K562 (cell line): ENCODE data around the gene NOXRED1. TPM values are rescaled to one million over a fixed set of nuclear protein-coding genes. Genes with fewer than 3 reads are reported as not detected.

Experiments
- ATAC-seq: fragments of 200-7000 bp; cut with Tn5 transposase; 3 replicates; pipeline ENCODE4 v1.9.1; 2020; ENCODE audit warnings: moderate library complexity
- Bru-seq: library from RNA; stranded (reverse); fragments of 400-500 nt; gene quantifications from one replicate; lab custom pipeline; 2021; lab: Mats Ljungman, UMichigan
- BruChase-seq, 2 experiments: library from RNA; stranded (reverse); fragments of 400-500 nt; gene quantifications; one replicate each; lab custom pipeline; 2021; lab: Mats Ljungman, UMichigan
- BruUV-seq: library from RNA; stranded (reverse); fragments of 400-500 nt; replicated peaks from 2 replicates; lab custom pipeline; 2021; lab: Mats Ljungman, UMichigan
- CTCF ChIA-PET: fragments of 300-600 bp; formaldehyde crosslinking; extraction: SDS; loops from one replicate; lab custom pipeline; 2021; ENCODE audit warnings: low intra/inter-chr PET ratio; lab: Yijun Ruan, JAX
- POLR2A ChIA-PET: fragments of 300-600, 350-650 bp; sonication (Branson Sonifier 250); formaldehyde crosslinking; extraction: SDS; loops from one replicate; lab custom pipeline; 2021; ENCODE audit warnings: antibody characterized with exemption, inconsistent platforms; lab: Yijun Ruan, JAX
- DNase-seq, 4 experiments: peaks; one replicate each; pipeline versions ENCODE4 v3.0.0 to v3.0.0-alpha.2; 2011 to 2018; ENCODE audit warnings: low spot score in 3 of 4, mixed read lengths in 3 of 4; ENCODE audit errors: extremely low read depth in 1 of 4
- FAIRE-seq: peaks from 2 replicates; lab custom pipeline; 2011; peaks lifted over from hg19 to GRCh38; lab: Jason Lieb, UNC
- H2AFZ ChIP-seq: 2 replicates; pipeline ENCODE4 v1.6.0; 2011; ENCODE audit warnings: low read depth, low read length, control low read depth, inconsistent platforms
- H3K27ac ChIP-seq: fragments of 200-600 bp; 3 replicates; pipeline ENCODE4 v1.8.0; 2011; ENCODE audit warnings: low read depth, mild to moderate bottlenecking, control low read depth, inconsistent platforms, low read length, moderate library complexity, mixed read lengths; ENCODE audit errors: extremely low read depth
- H3K27me3 ChIP-seq, 2 experiments: fragments of 300-600 bp in 1 of 2; 2 replicates in 1 of 2; 3 replicates in 1 of 2; pipeline versions ENCODE4 v1.6.0 to v1.8.0; 2011; ENCODE audit warnings: inconsistent platforms in 2 of 2, low read length in 2 of 2, mild to moderate bottlenecking in 1 of 2, mixed read lengths in 1 of 2, moderate library complexity in 1 of 2; ENCODE audit not compliant: control insufficient read depth in 2 of 2, insufficient read depth in 2 of 2
- H3K36me3 ChIP-seq: fragments of 300-600 bp; 3 replicates; pipeline ENCODE4 v1.8.0; 2011; ENCODE audit warnings: mild to moderate bottlenecking, low read length, inconsistent platforms; ENCODE audit not compliant: control insufficient read depth, insufficient read depth
- H3K4me1 ChIP-seq, 2 experiments: fragments of 200-600 bp in 1 of 2; replicated peaks in 1 of 2; 2 replicates in 1 of 2; 3 replicates in 1 of 2; pipeline versions ENCODE4 v1.5.1 to v1.8.0; 2011; ENCODE audit warnings: inconsistent platforms in 2 of 2, low read length in 2 of 2, mild to moderate bottlenecking in 1 of 2, mixed read lengths in 1 of 2, moderate library complexity in 1 of 2; ENCODE audit not compliant: control insufficient read depth in 2 of 2, insufficient read depth in 2 of 2
- H3K4me2 ChIP-seq: 2 replicates; pipeline ENCODE4 v1.6.1; 2011; ENCODE audit warnings: low read length, control low read depth, inconsistent platforms, mixed read lengths; ENCODE audit not compliant: insufficient read depth
- H3K4me3 ChIP-seq: fragments of 200-600 bp; sonication (generic), shearing (Covaris generic); 2 replicates; pipeline ENCODE4 v1.5.1; 2016; ENCODE audit warnings: control low read depth, inconsistent platforms
- H3K79me2 ChIP-seq: fragments of 200-600 bp; 3 replicates; pipeline ENCODE4 v1.8.0; 2011; ENCODE audit warnings: low read length, inconsistent platforms; ENCODE audit not compliant: control insufficient read depth, insufficient read depth
- H3K9ac ChIP-seq, 2 experiments: 2 replicates each; pipeline versions ENCODE4 v1.6.0 to v1.6.1; 2011; ENCODE audit warnings: low read depth in 2 of 2, low read length in 2 of 2, control low read depth in 1 of 2, inconsistent platforms in 1 of 2, mild to moderate bottlenecking in 1 of 2, mixed read lengths in 1 of 2; ENCODE audit not compliant: insufficient read depth in 1 of 2
- H3K9me1 ChIP-seq: one replicate; pipeline ENCODE4 v1.6.0; 2011; ENCODE audit warnings: inconsistent platforms, mild to moderate bottlenecking, low read length, moderate library complexity; ENCODE audit not compliant: control insufficient read depth, insufficient read depth
- H3K9me3 ChIP-seq: replicated peaks from 2 replicates; pipeline ENCODE4 v1.5.1; 2011; ENCODE audit warnings: low read depth, low read length, inconsistent platforms; ENCODE audit not compliant: control insufficient read depth, insufficient read depth
- H4K20me1 ChIP-seq: replicated peaks from 2 replicates; pipeline ENCODE4 v1.6.1; 2011; ENCODE audit warnings: low read length, inconsistent platforms, mixed read lengths; ENCODE audit not compliant: control insufficient read depth, insufficient read depth
- HDAC3 ChIP-seq: fragments of 450-650 bp; IDR thresholded peaks from 2 replicates; pipeline ENCODE4 v1.6.1; 2018; ENCODE audit warnings: borderline replicate concordance, mild to moderate bottlenecking, moderate library complexity; ENCODE audit not compliant: partially characterized antibody
- JUN ChIP-seq, 2 experiments: sonication (generic) in 1 of 2; formaldehyde crosslinking in 1 of 2; IDR thresholded peaks; 2 replicates each; pipeline versions ENCODE4 v1.6.1 to v1.8.0; 2012 to 2022; ENCODE audit warnings: borderline replicate concordance in 2 of 2, mild to moderate bottlenecking in 2 of 2, improper control_type of control experiment in 1 of 2, low read depth in 1 of 2, low read length in 1 of 2, missing genetic modification reagents in 1 of 2
- PHB2 ChIP-seq: fragments of 450-650 bp; IDR thresholded peaks from 2 replicates; pipeline ENCODE4 v1.6.1; 2017; ENCODE audit warnings: low read depth
- PHF8 ChIP-seq: fragments of 200-600 bp; sonication (generic); IDR thresholded peaks from 2 replicates; pipeline ENCODE4 v1.6.1; 2012; ENCODE audit warnings: mixed run types, mild to moderate bottlenecking, inconsistent platforms, low read length, moderate library complexity, borderline replicate concordance
- POLR2AphosphoS2 ChIP-seq: IDR thresholded peaks from 2 replicates; pipeline ENCODE4 v1.6.1; 2012; ENCODE audit warnings: low read length, improper control_type of control experiment
- REST ChIP-seq, 2 experiments: fragments of 450-650 bp; formaldehyde crosslinking in 1 of 2; IDR thresholded peaks; 2 replicates each; pipeline versions ENCODE4 v1.4.0 to v1.6.1; 2014 to 2020; ENCODE audit warnings: mild to moderate bottlenecking in 2 of 2, borderline replicate concordance in 1 of 2, low read depth in 1 of 2
- ZC3H8 ChIP-seq: fragments of 450-650 bp; IDR thresholded peaks from 2 replicates; pipeline ENCODE4 v1.6.1; 2017
- ZNF197 ChIP-seq: fragments of 200-800 bp; sonication (Bioruptor generic); IDR thresholded peaks from 2 replicates; pipeline ENCODE4 v1.6.1; 2016; ENCODE audit warnings: low read depth, missing genetic modification characterization, missing compliant biosample characterization
- whole genome bisulfite sequencing: fragments of 100-300 bp; shearing (Covaris generic); methylation state at CpG from one replicate; pipeline ENCODE4 v1.1.6; 2016; ENCODE audit warnings: low coverage, mixed read lengths; ENCODE audit not compliant: insufficient coverage; ENCODE audit errors: missing lambda C conversion rate; 5-methylcytosine and 5-hydroxymethylcytosine counted together
- in situ Hi-C: fragments of 300-500 bp; cut with MboI; formaldehyde crosslinking; loops from 4 replicates; pipeline ENCODE4 v1.15.0; 2018; ENCODE audit warnings: inconsistent platforms, mixed read lengths
- intact Hi-C: fragments of 100-400 bp; cut with micrococcal nuclease; formaldehyde crosslinking; loops from 2 replicates; pipeline ENCODE4 v1.14.2; 2022
- long read RNA-seq, 3 experiments: library from polyadenylated mRNA in 2 of 3; library from RNA in 1 of 3; unstranded in 2 of 3; stranded (forward) in 1 of 3; transcript quantifications; one replicate each; pipeline ENCODE4 v2.0.0, GENCODE V29; 2019 to 2022
- polyA minus RNA-seq, 3 experiments: library from RNA; depleted of rRNA, polyadenylated mRNA; stranded (reverse); fragments of >200 nt; gene quantifications; 2 replicates each; pipeline ENCODE4 v1.2.3, GENCODE V29; 2011
- polyA plus RNA-seq, 8 experiments: library from polyadenylated mRNA; depleted of rRNA in 4 of 8; stranded (reverse) in 5 of 8; unstranded in 3 of 8; fragments of >200 nt; fragmentation: Nextera tagmentation in 2 of 8; fragmentation: Illumina TruSeq in 1 of 8; extraction: Ambion mirVana in 2 of 8; extraction: Trizol in 1 of 8; gene quantifications; 2 replicates each; pipeline versions ENCODE4 v1.2.1 to v1.2.3, GENCODE V29; 2011 to 2014; ENCODE audit warnings: inconsistent platforms in 1 of 8, missing spikeins in 1 of 8
- total RNA-seq, 7 experiments: library from RNA; depleted of rRNA in 6 of 7; stranded (reverse); fragments of >200 nt in 6 of 7; fragmentation: Illumina TruSeq in 2 of 7; extraction: Trizol in 2 of 7; gene quantifications; 2 replicates each; pipeline versions ENCODE4 v1.2.1 to v1.2.3, GENCODE V29; 2011 to 2021; ENCODE audit warnings: low replicate concordance in 1 of 7

Gene NOXRED1
- total RNA-seq (2011; cell fraction: chromatin; rRNA removed; ENCODE audit: low replicate concordance), result 0.83 and 2.5 TPM in 2 replicates
- 0.83 and 0.92 TPM in 2 replicates for total RNA-seq (2011; cell fraction: nucleolus; rRNA removed)
- 1.8 and 2.3 TPM in 2 replicates for total RNA-seq (2011; cell fraction: nucleoplasm; rRNA removed)
- total RNA-seq (2014; rRNA removed), result 0.36 and 0.45 TPM in 2 replicates
- total RNA-seq (2014; rRNA removed; fragmentation: Illumina TruSeq; extraction: Trizol), result 0.29 and 0.32 TPM in 2 replicates
- 0.23 and 0.29 TPM in 2 replicates for total RNA-seq (2015; rRNA removed; fragmentation: Illumina TruSeq; extraction: Trizol)
- 0.18 TPM in 2 replicates for total RNA-seq (2021)
- 0.72 and 0.85 TPM in 2 replicates for polyA plus RNA-seq (2011; rRNA removed)
- polyA plus RNA-seq (2011; cell fraction: cytosol; rRNA removed), result 0.34 and 0.52 TPM in 2 replicates
- polyA plus RNA-seq (2011; cell fraction: nucleus; rRNA removed), result 1.3 and 1.6 TPM in 2 replicates
- 0.14 and 0.17 TPM in 2 replicates for polyA plus RNA-seq (2012)
- 0.37 and 0.39 TPM in 2 replicates for polyA plus RNA-seq (2014; fragmentation: Illumina TruSeq; extraction: Trizol)
- under 1 TPM; 0.30 to 0.52 TPM for polyA plus RNA-seq (2014; fragmentation: Nextera tagmentation; extraction: Ambion mirVana)
- 0.15 and 0.47 TPM in 2 replicates for polyA plus RNA-seq (2014; rRNA removed)
- polyA minus RNA-seq (2011; rRNA and poly(A)+ RNA removed), result 0.36 and 0.70 TPM in 2 replicates
- not detected in 2 replicates for polyA minus RNA-seq (2011; cell fraction: cytosol; rRNA and poly(A)+ RNA removed)
- polyA minus RNA-seq (2011; cell fraction: nucleus; rRNA and poly(A)+ RNA removed), result 0.27 and 0.44 TPM in 2 replicates
- Bru-seq, nascent RNA, result percentile 37 among the genes with signal in this experiment
- BruChase-seq, experiment 1, labeled RNA remaining after a 2-hour chase, result percentile 36 among the genes with signal in this experiment
- BruChase-seq, experiment 2, labeled RNA remaining after a 6-hour chase, result percentile 38 among the genes with signal in this experiment
- long read RNA-seq, experiment 1, partial matches to known transcripts, result 0 of 1 reads
- long read RNA-seq, experiment 1, other reads (novel, unspliced or antisense), result 1 of 1 reads
- long read RNA-seq, experiment 2, partial matches to known transcripts, result 0 of 2 reads
- long read RNA-seq, experiment 2, other reads (novel, unspliced or antisense), result 2 of 2 reads
- long read RNA-seq, experiment 3, result 0 reads

GRCh38 chr14:77423423-77423822 lies at the start of gene NOXRED1:
NOXRED1 (minus strand) TSS chr14:77423523; CDS start chr14:77422889, 634 bp downstream.
- DNase-seq (no peak), ATAC-seq (no peak), FAIRE-seq (no peak)
- POLR2A ChIA-PET, result no interaction called here
- TF ChIP-seq PHF8 (no peak), POLR2AphosphoS2 (no peak), ZNF197 (CRISPR knock-in tag) (no peak), REST (IDR thresholded peaks at IDR 0.05; ENCODE audit: borderline replicate concordance) (no peak), REST (CRISPR knock-in tag; IDR thresholded peaks at IDR 0.05; ENCODE audit: low read depth) (no peak), PHB2 (no peak), JUN (IDR thresholded peaks at IDR 0.05; ENCODE audit: borderline replicate concordance, low read depth, low read length) (no peak), JUN (CRISPR knock-in tag; IDR thresholded peaks at IDR 0.05; ENCODE audit: borderline replicate concordance) (no peak), HDAC3 (no peak), ZC3H8 (no peak)
- no peak within 1 kb of the TSS for H3K27ac ChIP-seq
- H3K9ac ChIP-seq, result no peak within 1 kb of the TSS
- no TSS peak for BruUV-seq
- WGBS, result 79% methylated on average over 1 of the region's 1 CpG
- CTCF ChIA-PET, result no interaction called here
- no peak within 1 kb of the TSS for H3K4me2 ChIP-seq
- H3K9me3 ChIP-seq, result no peaks in the 10 kb centered on the region
- H3K4me3 ChIP-seq, result no peak within 1 kb of the TSS
- H2AFZ ChIP-seq, result no peak within 1 kb of the TSS
- no peaks in the 10 kb centered on the region for H4K20me1 ChIP-seq
- no peaks in the 10 kb centered on the region for H3K4me1 ChIP-seq
- no peaks in the 10 kb centered on the region for H3K27me3 ChIP-seq
- in situ Hi-C loops (no loop called here), intact Hi-C loops (no loop called here)
- no peaks in the 10 kb centered on the region for H3K9me1 ChIP-seq
- peaks cover 26% of the 10 kb centered on the region; the same call in 2 of the 3 replicates for H3K36me3 ChIP-seq
- no peaks in the 10 kb centered on the region for H3K79me2 ChIP-seq
